MCF 10A (cell line): Measurements from ENCODE around the gene NEDD8. TPM values are rescaled to one million over a fixed set of nuclear protein-coding genes. Genes with fewer than 3 reads are reported as not detected.

Experiments
- BruUV-seq: library from RNA; stranded (reverse); fragments of 400-500 nt; replicated peaks from 2 replicates; lab custom pipeline; 2021; lab: Mats Ljungman, UMichigan
- CTCF ChIA-PET: fragments of 300-600 bp; sonication (Branson Sonifier 250); formaldehyde crosslinking; extraction: SDS; loops from one replicate; lab custom pipeline; 2021; ENCODE audit warnings: antibody characterized with exemption, inconsistent platforms; lab: Yijun Ruan, JAX
- POLR2A ChIA-PET: fragments of 300-600, 350-650 bp; sonication (Branson Sonifier 250); formaldehyde crosslinking; extraction: SDS; loops from one replicate; lab custom pipeline; 2020; ENCODE audit warnings: antibody characterized with exemption, inconsistent platforms; lab: Yijun Ruan, JAX
- DNase-seq: peaks from one replicate; pipeline ENCODE4 v3.0.0-alpha.2; 2018; ENCODE audit not compliant: unreplicated experiment
- H3K27ac Mint-ChIP-seq: one replicate; pipeline ENCODE4 v1.8.0; 2022; ENCODE audit warnings: mild to moderate bottlenecking, low read depth, mixed read lengths; ENCODE audit not compliant: unreplicated experiment
- H3K27me3 Mint-ChIP-seq: one replicate; pipeline ENCODE4 v1.8.0; 2022; ENCODE audit warnings: mixed read lengths; ENCODE audit not compliant: insufficient read depth, unreplicated experiment
- H3K36me3 Mint-ChIP-seq: one replicate; pipeline ENCODE4 v1.8.0; 2022; ENCODE audit warnings: mild to moderate bottlenecking, moderate library complexity, mixed read lengths; ENCODE audit not compliant: insufficient read depth, unreplicated experiment
- H3K4me1 Mint-ChIP-seq: one replicate; pipeline ENCODE4 v1.8.0; 2022; ENCODE audit warnings: mixed read lengths; ENCODE audit not compliant: insufficient read depth, unreplicated experiment
- H3K4me3 Mint-ChIP-seq: one replicate; pipeline ENCODE4 v1.8.0; 2022; ENCODE audit warnings: mild to moderate bottlenecking, moderate library complexity, mixed read lengths; ENCODE audit not compliant: unreplicated experiment
- H3K9me3 Mint-ChIP-seq: one replicate; pipeline ENCODE4 v1.8.0; 2022; ENCODE audit warnings: mixed read lengths; ENCODE audit not compliant: unreplicated experiment
- intact Hi-C: fragments of 100-400 bp; cut with micrococcal nuclease; formaldehyde crosslinking; loops from 2 replicates; pipeline ENCODE4 v1.14.1; 2022
- total RNA-seq: library from RNA; stranded (reverse); gene quantifications from 2 replicates; pipeline ENCODE4 v1.2.3, GENCODE V29; 2022
- TF ChIP-seq, protein P1 (sequence below): fragments of 200-600 bp; IDR thresholded peaks from one replicate; pipeline ENCODE4 v1.8.0; 2022; ENCODE audit warnings: antibody characterized with exemption, mild to moderate bottlenecking; ENCODE audit not compliant: unreplicated experiment

NEDD8 gene
- total RNA-seq, 1 experiment from 2014 or later: 243 TPM

- no peak for DNase-seq
- no peak overlapping the region for H3K27ac Mint-ChIP-seq
- ChIA-PET POLR2A (interaction anchor here (0.6 to 1.3 kb wide), 2 partner anchors 28 to 58 kb away, joined by 3 to 6 read pairs; partner anchors contain the start of genes CHMP4A and TINF2), CTCF (interaction anchor here (0.8 to 7.0 kb wide), 5 partner anchors 24 to 149 kb away, joined by 4 to 51 read pairs (median 5); partner anchors contain the start of genes IRF9, LTB4R2 and TINF2)
- no peaks in the 10 kb centered on the region for H3K9me3 Mint-ChIP-seq
- peaks cover 9% of the 10 kb centered on the region for H3K4me1 Mint-ChIP-seq
- BruUV-seq: no TSS peak
- H3K36me3 Mint-ChIP-seq: peaks cover 61% of the 10 kb centered on the region
- intact Hi-C loops: no loop called here
- no peaks in the 10 kb centered on the region for H3K27me3 Mint-ChIP-seq
- TF ChIP-seq, protein P1, sequence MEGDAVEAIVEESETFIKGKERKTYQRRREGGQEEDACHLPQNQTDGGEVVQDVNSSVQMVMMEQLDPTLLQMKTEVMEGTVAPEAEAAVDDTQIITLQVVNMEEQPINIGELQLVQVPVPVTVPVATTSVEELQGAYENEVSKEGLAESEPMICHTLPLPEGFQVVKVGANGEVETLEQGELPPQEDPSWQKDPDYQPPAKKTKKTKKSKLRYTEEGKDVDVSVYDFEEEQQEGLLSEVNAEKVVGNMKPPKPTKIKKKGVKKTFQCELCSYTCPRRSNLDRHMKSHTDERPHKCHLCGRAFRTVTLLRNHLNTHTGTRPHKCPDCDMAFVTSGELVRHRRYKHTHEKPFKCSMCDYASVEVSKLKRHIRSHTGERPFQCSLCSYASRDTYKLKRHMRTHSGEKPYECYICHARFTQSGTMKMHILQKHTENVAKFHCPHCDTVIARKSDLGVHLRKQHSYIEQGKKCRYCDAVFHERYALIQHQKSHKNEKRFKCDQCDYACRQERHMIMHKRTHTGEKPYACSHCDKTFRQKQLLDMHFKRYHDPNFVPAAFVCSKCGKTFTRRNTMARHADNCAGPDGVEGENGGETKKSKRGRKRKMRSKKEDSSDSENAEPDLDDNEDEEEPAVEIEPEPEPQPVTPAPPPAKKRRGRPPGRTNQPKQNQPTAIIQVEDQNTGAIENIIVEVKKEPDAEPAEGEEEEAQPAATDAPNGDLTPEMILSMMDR: no peak
- H3K4me3 Mint-ChIP-seq: no peak overlapping the region
Measured at GRCh38 chr14:24185026-24185425, 47.1 kb downstream of the NEDD8 start.

DNA sequence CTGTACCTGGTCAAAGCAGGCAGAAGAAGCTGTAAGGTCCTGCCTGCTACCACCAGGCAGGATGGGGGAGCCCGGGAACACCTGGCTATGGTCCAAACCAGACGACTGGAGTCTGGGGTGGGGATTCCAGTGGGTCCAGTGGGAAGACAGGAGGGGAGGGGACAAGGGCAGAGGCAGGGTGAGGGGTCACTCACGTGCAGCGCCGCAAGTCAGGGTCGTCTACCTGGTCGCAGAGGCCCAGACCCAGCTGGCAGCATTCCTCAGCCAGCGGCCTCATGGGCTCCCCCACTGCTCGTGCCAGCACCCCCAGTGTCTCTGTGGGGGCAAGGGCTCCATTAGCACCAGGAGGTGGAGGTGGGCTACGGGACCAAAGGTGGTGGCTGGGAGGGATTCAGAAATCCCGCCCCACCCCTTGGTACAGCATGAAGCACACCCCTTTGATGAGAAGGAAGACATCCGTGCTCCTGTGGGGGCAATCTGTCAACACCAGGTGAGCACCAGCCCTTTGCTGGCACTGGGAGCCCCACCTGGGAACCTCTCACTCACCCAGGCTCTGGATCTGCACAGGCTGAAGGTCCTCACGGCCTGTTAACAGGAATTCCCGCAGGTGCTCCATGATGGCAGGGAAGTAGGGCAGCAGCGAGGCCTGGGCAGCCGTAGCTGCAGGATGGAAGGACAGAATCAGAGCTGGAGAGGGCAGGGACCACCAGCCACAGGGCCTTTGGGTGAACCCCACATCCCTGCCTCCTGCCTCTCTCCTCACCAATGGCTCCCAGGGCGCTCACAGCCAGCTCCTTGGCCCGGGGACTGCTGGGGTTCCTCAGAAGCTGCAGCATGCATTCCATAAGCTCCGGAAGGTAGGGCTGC lies 47.8 kb downstream of the NEDD8 start:
- TF ChIP-seq, protein P1: no peak
- Mint-ChIP-seq H3K27ac (no peak overlapping the region), H3K4me3 (no peak overlapping the region)

DNA sequence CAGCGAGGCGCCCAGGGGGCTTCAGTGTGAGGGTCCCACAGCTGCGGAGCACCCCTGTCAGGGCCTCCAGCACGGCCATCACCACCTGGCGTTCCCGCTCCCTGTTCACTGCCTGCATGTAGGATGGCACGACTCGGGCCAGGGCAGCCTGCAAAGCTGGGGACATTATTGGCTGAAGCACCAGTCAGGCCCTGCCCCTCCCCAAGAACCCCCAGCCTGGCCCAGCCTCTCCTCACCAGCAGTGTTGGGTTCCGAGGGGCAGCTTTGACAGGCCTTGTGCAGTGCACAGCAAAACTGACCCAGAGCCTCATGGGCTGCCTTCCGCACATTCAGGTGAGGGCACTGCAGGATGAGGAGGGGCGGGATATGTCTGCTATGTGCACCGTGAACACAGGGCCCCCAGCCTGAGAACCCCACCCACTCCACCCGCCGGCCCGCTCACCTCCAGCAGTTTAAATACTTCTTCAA lies 49.1 kb downstream of the NEDD8 start:
- DNase-seq: no peak
- ChIA-PET CTCF (interaction anchor here (7.0 kb wide), 1 partner anchor 22 kb away, joined by 51 read pairs; the partner anchor contains the start of gene IRF9), POLR2A (no interaction called here)
- Mint-ChIP-seq H3K4me3 (no peak overlapping the region), H3K9me3 (no peaks in the 10 kb centered on the region), H3K36me3 (peaks cover 64% of the 10 kb centered on the region), H3K27me3 (no peaks in the 10 kb centered on the region), H3K4me1 (no peaks in the 10 kb centered on the region), H3K27ac (no peak overlapping the region)
- TF ChIP-seq, protein P1: no peak
- intact Hi-C loops: no loop called here
- no TSS peak for BruUV-seq

More for the DNA sequence above, 47.8 kb downstream of the NEDD8 start:
- intact Hi-C loops: no loop called here
- Mint-ChIP-seq H3K9me3 (no peaks in the 10 kb centered on the region), H3K4me1 (peaks cover 5% of the 10 kb centered on the region), H3K27me3 (no peaks in the 10 kb centered on the region), H3K36me3 (peaks cover 67% of the 10 kb centered on the region)
- ChIA-PET POLR2A (interaction anchor here (0.6 to 1.3 kb wide), 2 partner anchors 29 to 58 kb away, joined by 3 to 6 read pairs; partner anchors contain the start of genes CHMP4A and TINF2), CTCF (interaction anchor here (0.6 to 7.0 kb wide), 4 partner anchors 10 to 58 kb away, joined by 3 to 51 read pairs (median 6); partner anchors contain the start of genes IRF9 and TINF2)
- no TSS peak for BruUV-seq
- DNase-seq: no peak
